Measurements from ENCODE around the gene PRPH. TPM values are rescaled to one million over a fixed set of nuclear protein-coding genes. Genes with fewer than 3 reads are reported as not detected.
A peak's percentile ranks its signal among the peaks of the same experiment; 100 is the strongest.

Gene PRPH
- total and polyA plus RNA-seq, 2 of the 13 experiments (the other 11 are each of a cell fraction or from before 2014, with no cell fraction given), result 0.12 TPM; not detected in 1

- TF ChIP-seq, protein P1, sequence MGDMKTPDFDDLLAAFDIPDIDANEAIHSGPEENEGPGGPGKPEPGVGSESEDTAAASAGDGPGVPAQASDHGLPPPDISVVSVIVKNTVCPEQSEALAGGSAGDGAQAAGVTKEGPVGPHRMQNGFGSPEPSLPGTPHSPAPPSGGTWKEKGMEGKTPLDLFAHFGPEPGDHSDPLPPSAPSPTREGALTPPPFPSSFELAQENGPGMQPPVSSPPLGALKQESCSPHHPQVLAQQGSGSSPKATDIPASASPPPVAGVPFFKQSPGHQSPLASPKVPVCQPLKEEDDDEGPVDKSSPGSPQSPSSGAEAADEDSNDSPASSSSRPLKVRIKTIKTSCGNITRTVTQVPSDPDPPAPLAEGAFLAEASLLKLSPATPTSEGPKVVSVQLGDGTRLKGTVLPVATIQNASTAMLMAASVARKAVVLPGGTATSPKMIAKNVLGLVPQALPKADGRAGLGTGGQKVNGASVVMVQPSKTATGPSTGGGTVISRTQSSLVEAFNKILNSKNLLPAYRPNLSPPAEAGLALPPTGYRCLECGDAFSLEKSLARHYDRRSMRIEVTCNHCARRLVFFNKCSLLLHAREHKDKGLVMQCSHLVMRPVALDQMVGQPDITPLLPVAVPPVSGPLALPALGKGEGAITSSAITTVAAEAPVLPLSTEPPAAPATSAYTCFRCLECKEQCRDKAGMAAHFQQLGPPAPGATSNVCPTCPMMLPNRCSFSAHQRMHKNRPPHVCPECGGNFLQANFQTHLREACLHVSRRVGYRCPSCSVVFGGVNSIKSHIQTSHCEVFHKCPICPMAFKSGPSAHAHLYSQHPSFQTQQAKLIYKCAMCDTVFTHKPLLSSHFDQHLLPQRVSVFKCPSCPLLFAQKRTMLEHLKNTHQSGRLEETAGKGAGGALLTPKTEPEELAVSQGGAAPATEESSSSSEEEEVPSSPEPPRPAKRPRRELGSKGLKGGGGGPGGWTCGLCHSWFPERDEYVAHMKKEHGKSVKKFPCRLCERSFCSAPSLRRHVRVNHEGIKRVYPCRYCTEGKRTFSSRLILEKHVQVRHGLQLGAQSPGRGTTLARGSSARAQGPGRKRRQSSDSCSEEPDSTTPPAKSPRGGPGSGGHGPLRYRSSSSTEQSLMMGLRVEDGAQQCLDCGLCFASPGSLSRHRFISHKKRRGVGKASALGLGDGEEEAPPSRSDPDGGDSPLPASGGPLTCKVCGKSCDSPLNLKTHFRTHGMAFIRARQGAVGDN (CRISPR knock-in tag; IDR thresholded peaks at IDR 0.05), result peak; percentile 76
- TF ChIP-seq ZFX (CRISPR knock-in tag; IDR thresholded peaks at IDR 0.05; ENCODE audit: low read depth), result peak; percentile 35
- TF ChIP-seq, protein P2, sequence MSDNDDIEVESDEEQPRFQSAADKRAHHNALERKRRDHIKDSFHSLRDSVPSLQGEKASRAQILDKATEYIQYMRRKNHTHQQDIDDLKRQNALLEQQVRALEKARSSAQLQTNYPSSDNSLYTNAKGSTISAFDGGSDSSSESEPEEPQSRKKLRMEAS (IDR thresholded peaks at IDR 0.05), result peak; percentile 61
- TF ChIP-seq, protein P3, sequence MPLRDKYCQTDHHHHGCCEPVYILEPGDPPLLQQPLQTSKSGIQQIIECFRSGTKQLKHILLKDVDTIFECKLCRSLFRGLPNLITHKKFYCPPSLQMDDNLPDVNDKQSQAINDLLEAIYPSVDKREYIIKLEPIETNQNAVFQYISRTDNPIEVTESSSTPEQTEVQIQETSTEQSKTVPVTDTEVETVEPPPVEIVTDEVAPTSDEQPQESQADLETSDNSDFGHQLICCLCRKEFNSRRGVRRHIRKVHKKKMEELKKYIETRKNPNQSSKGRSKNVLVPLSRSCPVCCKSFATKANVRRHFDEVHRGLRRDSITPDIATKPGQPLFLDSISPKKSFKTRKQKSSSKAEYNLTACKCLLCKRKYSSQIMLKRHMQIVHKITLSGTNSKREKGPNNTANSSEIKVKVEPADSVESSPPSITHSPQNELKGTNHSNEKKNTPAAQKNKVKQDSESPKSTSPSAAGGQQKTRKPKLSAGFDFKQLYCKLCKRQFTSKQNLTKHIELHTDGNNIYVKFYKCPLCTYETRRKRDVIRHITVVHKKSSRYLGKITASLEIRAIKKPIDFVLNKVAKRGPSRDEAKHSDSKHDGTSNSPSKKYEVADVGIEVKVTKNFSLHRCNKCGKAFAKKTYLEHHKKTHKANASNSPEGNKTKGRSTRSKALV (CRISPR knock-in tag; IDR thresholded peaks at IDR 0.05), result peak; percentile 99
- peak; percentile 32; the same call in 1 of the 2 replicates for TF ChIP-seq ZNF780A (CRISPR knock-in tag; IDR thresholded peaks at IDR 0.05)
- no peak for TF ChIP-seq ZNF142 (CRISPR knock-in tag; IDR thresholded peaks at IDR 0.05)
- peak; percentile 63; the same call in 1 of the 2 replicates for TF ChIP-seq MTA1 (CRISPR knock-in tag; IDR thresholded peaks at IDR 0.05; ENCODE audit: borderline replicate concordance)
- 0 out of 2 replicates have a peak, but pooled peaks have one; percentile 28 for TF ChIP-seq ZNF451 (CRISPR knock-in tag; IDR thresholded peaks at IDR 0.05)
- TF ChIP-seq PHF5A (CRISPR knock-in tag; IDR thresholded peaks at IDR 0.05; ENCODE audit: low read depth, unreplicated experiment), result no peak
- no peak for TF ChIP-seq MED1 (CRISPR knock-in tag; IDR thresholded peaks at IDR 0.05)
- TF ChIP-seq ZNF777 (CRISPR knock-in tag; IDR thresholded peaks at IDR 0.05), result peak; percentile 95
- TF ChIP-seq SALL1 (CRISPR knock-in tag; IDR thresholded peaks at IDR 0.05), result peak; percentile 10; the same call in 1 of the 2 replicates
Observed at GRCh38 chr12:49295082-49295936, at the start of gene PRPH (continued).

Measured in HepG2 (cell line).